ENCODE data around the gene PMM1.

Gene PMM1

GRCh38 chr22:41528132-41528766 lies 61.4 kb downstream of the PMM1 start:
- Histone ChIP-seq H3K27me3 (no peaks in the 10 kb centered on the region), H3K27ac (peak overlapping the region in 1 of 2 donors; percentile 97), H3K9me3 (no peaks in the 10 kb centered on the region), H3K36me3 (peaks cover 40 to 83% (median 72%) of the 10 kb centered on the region in 3 donors), H3K4me3 (no peak overlapping the region), H3K4me1 (peaks cover 0 to 47% (median 35%) of the 10 kb centered on the region in 4 donors)
- TF ChIP-seq CTCF (IDR thresholded peaks at IDR 0.05): no peak
- no peak for DNase-seq
- intact Hi-C loops (cut with DNase I; ENCODE audit: low total_unique reads): loop anchor here (5.0 kb wide), 1 partner anchor 241 kb away; the partner anchor contains the start of gene RANGAP1

Measured in tibial artery (tissue), 4 donors.